ENCODE results near the gene ANKRA2. TPM values are rescaled to one million over a fixed set of nuclear protein-coding genes. Genes with fewer than 3 reads are reported as not detected.

Gene ANKRA2
- total and polyA plus RNA-seq, 2 of the 4 experiments (the other 2 are of a cell fraction): 10.8 to 12.5 TPM

GRCh38 chr5:73591698-73592501 is 26.5 kb upstream of the ANKRA2 start:
- no peak for TF ChIP-seq RAD21 (IDR thresholded peaks at IDR 0.05; ENCODE audit: low read length)
- TF ChIP-seq RFX5 (IDR thresholded peaks at IDR 0.05; ENCODE audit: low read depth, low read length): no peak
- no peak for TF ChIP-seq MAZ (IDR thresholded peaks at IDR 0.05; ENCODE audit: borderline replicate concordance, low read depth, low read length)
- no peak for TF ChIP-seq RCOR1 (IDR thresholded peaks at IDR 0.05; ENCODE audit: insufficient replicate concordance, low read length)
- no peak for TF ChIP-seq BHLHE40 (IDR thresholded peaks at IDR 0.05; ENCODE audit: low read depth, low read length)
- peak overlapping the region; percentile 73 for H2BK120ac ChIP-seq (ENCODE audit: low read depth, low read length)
- no peak overlapping the region for H3K14ac ChIP-seq (replicated peaks; ENCODE audit: low read depth, low read length)
- dilution Hi-C loops (cut with HindIII; ENCODE audit: low sequenced_read_pairs, unreplicated experiment): loop anchor here (25.0 kb wide), 1 partner anchor 195 kb away; no protein-coding TSS in a partner anchor
- H2AFZ ChIP-seq (replicated peaks; ENCODE audit: low read length, poor library complexity): no peak overlapping the region
- H4K91ac ChIP-seq (ENCODE audit: insufficient read depth, low read depth, low read length): peak overlapping the region; percentile 43
- in situ Hi-C loops (cut with MboI; ENCODE audit: low sequenced_read_pairs): loop anchor here (5.0 kb wide), 1 partner anchor 1055 kb away; no protein-coding TSS in a partner anchor
- no peak overlapping the region for H4K5ac ChIP-seq (ENCODE audit: low read depth, low read length)
- DNase-seq (peak; percentile 79), ATAC-seq (ENCODE audit: low read depth) (peak; percentile 9; the same call in 1 of the 2 replicates)
- H2BK15ac ChIP-seq (ENCODE audit: low read depth, low read length): no peak overlapping the region; the same call in 2 of the 3 replicates
- no peaks in the 10 kb centered on the region for H3K36me3 ChIP-seq (ENCODE audit: control insufficient read depth, insufficient read depth, low read length)
- no CpG with 5 or more reads among the region's 4 CpGs for WGBS, 2 experiments (ENCODE audit: extremely low coverage in 2 of 2, insufficient read length in 1 of 2)
- H3K4ac ChIP-seq (ENCODE audit: low read depth, low read length): peak overlapping the region; percentile 75
- no peaks in the 10 kb centered on the region for H3K9me1 ChIP-seq (ENCODE audit: insufficient read depth, low read length)
- H2AK5ac ChIP-seq (ENCODE audit: low read depth, low read length): peak overlapping the region; percentile 68; the same call in 1 of the 2 replicates
- H3K9ac ChIP-seq (ENCODE audit: low read depth, low read length): no peak overlapping the region
- peak overlapping the region; percentile 68; the same call in 1 of the 2 replicates for H2BK20ac ChIP-seq (ENCODE audit: low read depth, low read length)
- H3K27me3 ChIP-seq (ENCODE audit: control insufficient read depth, insufficient read depth, low read length): no peaks in the 10 kb centered on the region
- no peaks in the 10 kb centered on the region for H3K4me1 ChIP-seq (ENCODE audit: control insufficient read depth, insufficient read depth, low read length)
- no peaks in the 10 kb centered on the region for H3K79me1 ChIP-seq (ENCODE audit: low read depth in 1 of 2, low read length in 2 of 2)
- POLR2A ChIA-PET (ENCODE audit: unreplicated experiment): no interaction called here
- H2BK5ac ChIP-seq (ENCODE audit: low read depth, low read length, poor library complexity, severe bottlenecking): peak overlapping the region; percentile 69
- H3K18ac ChIP-seq (ENCODE audit: low read depth, low read length): peak overlapping the region; percentile 35; the same call in 1 of the 2 replicates
- BruUV-seq (replicated peaks): no TSS peak
- intact Hi-C loops (cut with micrococcal nuclease): loop anchor here (1.0 to 2.0 kb wide), 4 partner anchors 101 to 1057 kb away; no protein-coding TSS in a partner anchor
- peak overlapping the region; percentile 13; the same call in 1 of the 2 replicates for H3K4me2 ChIP-seq (ENCODE audit: low read depth, low read length)
- peak overlapping the region; percentile 10 to 44; a peak in 1 of 4 replicates for H4K8ac ChIP-seq (ENCODE audit: low read depth in 2 of 2, low read length in 2 of 2)
- H3K23ac ChIP-seq (ENCODE audit: low read depth, low read length): 0 out of 2 replicates have a peak overlapping the region, but pooled peaks have one; percentile 7
- H2AK9ac ChIP-seq (replicated peaks; ENCODE audit: low read depth, low read length, poor library complexity): no peak overlapping the region
- no peaks in the 10 kb centered on the region for H3K9me3 ChIP-seq (ENCODE audit: control insufficient read depth, insufficient read depth, low read length)
- CTCF ChIA-PET: interaction anchor here (0.7 to 3.1 kb wide), 8 partner anchors 10 to 310 kb away, joined by 3 to 35 read pairs (median 4); no protein-coding TSS in a partner anchor
- H4K20me1 ChIP-seq (ENCODE audit: insufficient read depth, low read length): no peaks in the 10 kb centered on the region
- no peak overlapping the region for H3K4me3 ChIP-seq (ENCODE audit: insufficient read depth, low read depth, low read length)
- H3K56ac ChIP-seq (ENCODE audit: extremely low read depth, insufficient read depth, low read length): no peak overlapping the region
- H3K27ac ChIP-seq (ENCODE audit: insufficient read depth, low read length): no peak overlapping the region; the same call in 1 of the 2 replicates
